MG63 (cell line): Measurements from ENCODE around the gene ERC2. TPM values are rescaled to one million over a fixed set of nuclear protein-coding genes. Genes with fewer than 3 reads are reported as not detected.

Source experiments
- DNase-seq: peaks from one replicate; pipeline ENCODE4 v3.0.0-alpha.2; 2020
- H3K27me3 ChIP-seq: fragments of 250-450 bp; sonication (Bioruptor Pico); 2 replicates; pipeline ENCODE4 v1.5.1; 2020; ENCODE audit warnings: mild to moderate bottlenecking, moderate library complexity
- H3K36me3 ChIP-seq: fragments of 250-450 bp; sonication (Bioruptor Pico); 2 replicates; pipeline ENCODE4 v1.5.1; 2020; ENCODE audit warnings: mild to moderate bottlenecking, moderate library complexity
- H3K4me3 ChIP-seq: fragments of 250-450 bp; sonication (Bioruptor Pico); 2 replicates; pipeline ENCODE4 v1.5.1; 2020; ENCODE audit warnings: mild to moderate bottlenecking, moderate library complexity
- H3K9me3 ChIP-seq: fragments of 250-450 bp; sonication (Bioruptor Pico); 2 replicates; pipeline ENCODE4 v1.5.1; 2020; ENCODE audit warnings: mild to moderate bottlenecking, moderate library complexity
- total RNA-seq: library from RNA; depleted of rRNA; stranded (reverse); fragments of >200 nt; shearing (Covaris generic); gene quantifications from 2 replicates; pipeline ENCODE4 v1.2.3, GENCODE V29; 2014; ENCODE audit warnings: low replicate concordance

ERC2 gene
- total RNA-seq, 1 experiment from 2014 or later, result not detected

- no peaks in the 10 kb centered on the region for H3K27me3 ChIP-seq
- no peak for DNase-seq
- no peaks in the 10 kb centered on the region for H3K36me3 ChIP-seq
- H3K9me3 ChIP-seq, result no peaks in the 10 kb centered on the region
- H3K4me3 ChIP-seq, result no peak overlapping the region
Measured at GRCh38 chr3:55910543-55910942, 557.7 kb downstream of the ERC2 start.

GRCh38 chr3:55909373-55909772 is 558.9 kb downstream of the ERC2 start:
- Histone ChIP-seq H3K36me3 (no peaks in the 10 kb centered on the region), H3K4me3 (no peak overlapping the region), H3K27me3 (no peaks in the 10 kb centered on the region), H3K9me3 (no peaks in the 10 kb centered on the region)
- DNase-seq, result no peak

- Histone ChIP-seq H3K36me3 (no peaks in the 10 kb centered on the region), H3K4me3 (no peak overlapping the region), H3K9me3 (no peaks in the 10 kb centered on the region), H3K27me3 (no peaks in the 10 kb centered on the region)
- DNase-seq, result no peak
Measured at GRCh38 chr3:55907616-55908015, 560.7 kb downstream of the ERC2 start.

- Histone ChIP-seq H3K36me3 (no peaks in the 10 kb centered on the region), H3K4me3 (no peak overlapping the region), H3K27me3 (no peaks in the 10 kb centered on the region), H3K9me3 (no peaks in the 10 kb centered on the region)
- no peak for DNase-seq
Measured at GRCh38 chr3:55906896-55907295, 561.4 kb downstream of the ERC2 start.

- no peak for DNase-seq
- no peaks in the 10 kb centered on the region for H3K36me3 ChIP-seq
- no peak overlapping the region for H3K4me3 ChIP-seq
- H3K9me3 ChIP-seq, result no peaks in the 10 kb centered on the region
- no peaks in the 10 kb centered on the region for H3K27me3 ChIP-seq
Measured at GRCh38 chr3:55904716-55905115, 563.6 kb downstream of the ERC2 start.

GRCh38 chr3:55903680-55904079 is 564.6 kb downstream of the ERC2 start:
- no peaks in the 10 kb centered on the region for H3K27me3 ChIP-seq
- no peak overlapping the region for H3K4me3 ChIP-seq
- H3K36me3 ChIP-seq, result no peaks in the 10 kb centered on the region
- no peaks in the 10 kb centered on the region for H3K9me3 ChIP-seq
- DNase-seq, result no peak

- no peaks in the 10 kb centered on the region for H3K9me3 ChIP-seq
- H3K27me3 ChIP-seq, result no peaks in the 10 kb centered on the region
- H3K36me3 ChIP-seq, result no peaks in the 10 kb centered on the region
- no peak overlapping the region for H3K4me3 ChIP-seq
- no peak for DNase-seq
Measured at GRCh38 chr3:55902221-55902900, 565.9 kb downstream of the ERC2 start.

GRCh38 chr3:55899887-55900286 is 568.4 kb downstream of the ERC2 start:
- no peak for DNase-seq
- no peak overlapping the region for H3K4me3 ChIP-seq

GRCh38 chr3:55897573-55898224 is 570.6 kb downstream of the ERC2 start:
- DNase-seq, result no peak
- no peaks in the 10 kb centered on the region for H3K36me3 ChIP-seq
- no peaks in the 10 kb centered on the region for H3K27me3 ChIP-seq
- no peak overlapping the region for H3K4me3 ChIP-seq
- H3K9me3 ChIP-seq, result no peaks in the 10 kb centered on the region

More at GRCh38 chr3:55899887-55900286, 568.4 kb downstream of the ERC2 start:
- H3K27me3 ChIP-seq, result no peaks in the 10 kb centered on the region
- no peaks in the 10 kb centered on the region for H3K9me3 ChIP-seq
- H3K36me3 ChIP-seq, result no peaks in the 10 kb centered on the region

GRCh38 chr3:55895897-55896566 is 572.2 kb downstream of the ERC2 start:
- Histone ChIP-seq H3K27me3 (no peaks in the 10 kb centered on the region), H3K9me3 (no peaks in the 10 kb centered on the region), H3K36me3 (no peaks in the 10 kb centered on the region), H3K4me3 (no peak overlapping the region)
- DNase-seq, result no peak

- Histone ChIP-seq H3K36me3 (no peaks in the 10 kb centered on the region), H3K4me3 (no peak overlapping the region), H3K9me3 (no peaks in the 10 kb centered on the region), H3K27me3 (no peaks in the 10 kb centered on the region)
- DNase-seq, result no peak
Measured at GRCh38 chr3:55894605-55895004, 573.7 kb downstream of the ERC2 start.

GRCh38 chr3:55893045-55893664 is 575.1 kb downstream of the ERC2 start:
- H3K27me3 ChIP-seq, result no peaks in the 10 kb centered on the region
- DNase-seq, result no peak
- H3K4me3 ChIP-seq, result no peak overlapping the region
- no peaks in the 10 kb centered on the region for H3K9me3 ChIP-seq
- H3K36me3 ChIP-seq, result no peaks in the 10 kb centered on the region

- H3K9me3 ChIP-seq, result no peaks in the 10 kb centered on the region
- no peaks in the 10 kb centered on the region for H3K27me3 ChIP-seq
- no peaks in the 10 kb centered on the region for H3K36me3 ChIP-seq
- no peak for DNase-seq
- H3K4me3 ChIP-seq, result no peak overlapping the region
Measured at GRCh38 chr3:55891106-55891505, 577.2 kb downstream of the ERC2 start.

- H3K36me3 ChIP-seq, result no peaks in the 10 kb centered on the region
- H3K4me3 ChIP-seq, result no peak overlapping the region
- no peaks in the 10 kb centered on the region for H3K27me3 ChIP-seq
- DNase-seq, result no peak
- no peaks in the 10 kb centered on the region for H3K9me3 ChIP-seq
Measured at GRCh38 chr3:55888282-55888885, 579.9 kb downstream of the ERC2 start.

GRCh38 chr3:55885721-55886120 is 582.5 kb downstream of the ERC2 start:
- H3K27me3 ChIP-seq, result no peaks in the 10 kb centered on the region
- no peak overlapping the region for H3K4me3 ChIP-seq
- DNase-seq, result peak; percentile 39
- H3K36me3 ChIP-seq, result no peaks in the 10 kb centered on the region
- no peaks in the 10 kb centered on the region for H3K9me3 ChIP-seq

- H3K4me3 ChIP-seq, result no peak overlapping the region
- no peaks in the 10 kb centered on the region for H3K36me3 ChIP-seq
- DNase-seq, result no peak
- no peaks in the 10 kb centered on the region for H3K27me3 ChIP-seq
- H3K9me3 ChIP-seq, result no peaks in the 10 kb centered on the region
Measured at GRCh38 chr3:55884491-55885285, 583.6 kb downstream of the ERC2 start.
